Measurements from ENCODE around the gene FLRT2.

The FLRT2 gene, protein sequence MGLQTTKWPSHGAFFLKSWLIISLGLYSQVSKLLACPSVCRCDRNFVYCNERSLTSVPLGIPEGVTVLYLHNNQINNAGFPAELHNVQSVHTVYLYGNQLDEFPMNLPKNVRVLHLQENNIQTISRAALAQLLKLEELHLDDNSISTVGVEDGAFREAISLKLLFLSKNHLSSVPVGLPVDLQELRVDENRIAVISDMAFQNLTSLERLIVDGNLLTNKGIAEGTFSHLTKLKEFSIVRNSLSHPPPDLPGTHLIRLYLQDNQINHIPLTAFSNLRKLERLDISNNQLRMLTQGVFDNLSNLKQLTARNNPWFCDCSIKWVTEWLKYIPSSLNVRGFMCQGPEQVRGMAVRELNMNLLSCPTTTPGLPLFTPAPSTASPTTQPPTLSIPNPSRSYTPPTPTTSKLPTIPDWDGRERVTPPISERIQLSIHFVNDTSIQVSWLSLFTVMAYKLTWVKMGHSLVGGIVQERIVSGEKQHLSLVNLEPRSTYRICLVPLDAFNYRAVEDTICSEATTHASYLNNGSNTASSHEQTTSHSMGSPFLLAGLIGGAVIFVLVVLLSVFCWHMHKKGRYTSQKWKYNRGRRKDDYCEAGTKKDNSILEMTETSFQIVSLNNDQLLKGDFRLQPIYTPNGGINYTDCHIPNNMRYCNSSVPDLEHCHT

GRCh38 chr14:85529803-85530574, at the start of gene FLRT2:
Gene FLRT2 (plus strand): TSS chr14:85530144. CDS start chr14:85621515, 91,371 bp downstream.
- peak within 1 kb of the TSS; percentile 92 for H3K9ac ChIP-seq (ENCODE audit: low read length)
- no peaks in the 10 kb centered on the region for H3K27me3 ChIP-seq (replicated peaks; ENCODE audit: control insufficient read depth, insufficient read depth, low read length)
- H3K4me1 ChIP-seq (ENCODE audit: control insufficient read depth, insufficient read depth, low read length), result peaks cover 46% of the 10 kb centered on the region
- DNase-seq (ENCODE audit: low read depth), result peak; percentile 89
- H3K9me3 ChIP-seq (ENCODE audit: control insufficient read depth, low read length), result no peaks in the 10 kb centered on the region
- peak within 1 kb of the TSS; percentile 91 for H3K4me3 ChIP-seq (ENCODE audit: low read length)
- no peaks in the 10 kb centered on the region for H3K36me3 ChIP-seq (ENCODE audit: control insufficient read depth, insufficient read depth, low read length, severe bottlenecking)

- H3K9ac ChIP-seq (ENCODE audit: low read length), result no peak overlapping the region
- H3K27me3 ChIP-seq (replicated peaks; ENCODE audit: control insufficient read depth, insufficient read depth, low read length), result no peaks in the 10 kb centered on the region
- no peaks in the 10 kb centered on the region for H3K9me3 ChIP-seq (ENCODE audit: control insufficient read depth, low read length)
- no peak overlapping the region for H3K4me3 ChIP-seq (ENCODE audit: low read length)
- peaks cover 11% of the 10 kb centered on the region for H3K4me1 ChIP-seq (ENCODE audit: control insufficient read depth, insufficient read depth, low read length)
- H3K36me3 ChIP-seq (ENCODE audit: control insufficient read depth, insufficient read depth, low read length, severe bottlenecking), result no peaks in the 10 kb centered on the region
- no peak for DNase-seq (ENCODE audit: low read depth)
Observed at GRCh38 chr14:85481471-85481870, 48.5 kb upstream of the FLRT2 start.

GRCh38 chr14:85482552-85482951, 47.4 kb upstream of the FLRT2 start:
- Histone ChIP-seq H3K27me3 (replicated peaks; ENCODE audit: control insufficient read depth, insufficient read depth, low read length) (no peaks in the 10 kb centered on the region), H3K4me1 (ENCODE audit: control insufficient read depth, insufficient read depth, low read length) (peaks cover 19% of the 10 kb centered on the region), H3K9ac (ENCODE audit: low read length) (no peak overlapping the region), H3K9me3 (ENCODE audit: control insufficient read depth, low read length) (no peaks in the 10 kb centered on the region), H3K4me3 (ENCODE audit: low read length) (no peak overlapping the region), H3K36me3 (ENCODE audit: control insufficient read depth, insufficient read depth, low read length, severe bottlenecking) (no peaks in the 10 kb centered on the region)
- no peak for DNase-seq (ENCODE audit: low read depth)

GRCh38 chr14:85483037-85483436, 46.9 kb upstream of the FLRT2 start:
- H3K9ac ChIP-seq (ENCODE audit: low read length), result peak overlapping the region; percentile 21
- no peaks in the 10 kb centered on the region for H3K36me3 ChIP-seq (ENCODE audit: control insufficient read depth, insufficient read depth, low read length, severe bottlenecking)
- no peak for DNase-seq (ENCODE audit: low read depth)

DNA sequence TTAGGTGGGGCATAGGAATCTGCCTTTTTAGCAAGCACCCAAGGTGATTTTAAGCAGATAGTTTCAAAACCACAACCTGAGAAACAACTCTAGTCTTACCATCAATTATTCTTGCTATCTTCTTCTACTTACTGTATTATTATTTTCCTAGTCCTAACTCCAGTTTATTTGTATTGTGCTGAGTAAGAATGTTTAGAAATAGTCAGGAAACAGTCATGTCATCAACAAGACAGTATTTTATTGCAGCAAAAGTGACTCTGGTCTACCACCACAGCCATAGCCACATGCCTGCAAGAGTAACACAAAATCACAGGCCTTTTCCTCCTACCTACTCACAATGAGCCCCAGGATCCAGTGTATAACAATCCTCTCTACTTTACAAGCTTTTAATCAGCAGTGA, 46.3 kb upstream of the FLRT2 start:
- H3K9me3 ChIP-seq (ENCODE audit: control insufficient read depth, low read length), result no peaks in the 10 kb centered on the region
- H3K4me1 ChIP-seq (ENCODE audit: control insufficient read depth, insufficient read depth, low read length), result peaks cover 19% of the 10 kb centered on the region
- H3K36me3 ChIP-seq (ENCODE audit: control insufficient read depth, insufficient read depth, low read length, severe bottlenecking), result no peaks in the 10 kb centered on the region
- DNase-seq (ENCODE audit: low read depth), result no peak
- H3K27me3 ChIP-seq (replicated peaks; ENCODE audit: control insufficient read depth, insufficient read depth, low read length), result no peaks in the 10 kb centered on the region
- peak overlapping the region; percentile 21 for H3K9ac ChIP-seq (ENCODE audit: low read length)
- no peak overlapping the region for H3K4me3 ChIP-seq (ENCODE audit: low read length)

More at GRCh38 chr14:85483037-85483436, 46.9 kb upstream of the FLRT2 start:
- Histone ChIP-seq H3K9me3 (ENCODE audit: control insufficient read depth, low read length) (no peaks in the 10 kb centered on the region), H3K4me3 (ENCODE audit: low read length) (peak overlapping the region; percentile 3), H3K27me3 (replicated peaks; ENCODE audit: control insufficient read depth, insufficient read depth, low read length) (no peaks in the 10 kb centered on the region), H3K4me1 (ENCODE audit: control insufficient read depth, insufficient read depth, low read length) (peaks cover 19% of the 10 kb centered on the region)

DNA sequence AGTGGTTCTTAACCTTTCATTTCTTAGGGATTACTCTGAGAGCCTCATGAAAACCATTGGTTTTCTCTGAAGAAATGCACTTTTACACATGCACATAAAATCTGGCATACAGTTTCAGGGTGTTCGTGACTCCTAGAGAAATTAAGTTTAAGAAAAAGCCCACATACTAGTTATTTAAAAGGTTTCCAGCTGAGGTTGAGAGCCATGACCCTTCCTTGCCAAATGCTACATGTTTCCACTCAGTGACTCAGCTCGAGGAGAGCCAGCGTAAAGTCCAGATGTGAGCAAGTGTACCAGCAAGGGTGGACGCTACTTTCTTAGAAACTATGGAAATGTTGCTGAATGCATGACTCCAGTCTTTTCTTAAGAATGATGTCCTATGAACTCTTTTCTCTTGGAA, 42.7 kb upstream of the FLRT2 start:
- no peaks in the 10 kb centered on the region for H3K36me3 ChIP-seq (ENCODE audit: control insufficient read depth, insufficient read depth, low read length, severe bottlenecking)
- peaks cover 19% of the 10 kb centered on the region for H3K4me1 ChIP-seq (ENCODE audit: control insufficient read depth, insufficient read depth, low read length)
- no peak overlapping the region for H3K9ac ChIP-seq (ENCODE audit: low read length)
- no peaks in the 10 kb centered on the region for H3K27me3 ChIP-seq (replicated peaks; ENCODE audit: control insufficient read depth, insufficient read depth, low read length)
- H3K4me3 ChIP-seq (ENCODE audit: low read length), result peak overlapping the region; percentile 24
- no peaks in the 10 kb centered on the region for H3K9me3 ChIP-seq (ENCODE audit: control insufficient read depth, low read length)
- DNase-seq (ENCODE audit: low read depth), result peak; percentile 68

DNA sequence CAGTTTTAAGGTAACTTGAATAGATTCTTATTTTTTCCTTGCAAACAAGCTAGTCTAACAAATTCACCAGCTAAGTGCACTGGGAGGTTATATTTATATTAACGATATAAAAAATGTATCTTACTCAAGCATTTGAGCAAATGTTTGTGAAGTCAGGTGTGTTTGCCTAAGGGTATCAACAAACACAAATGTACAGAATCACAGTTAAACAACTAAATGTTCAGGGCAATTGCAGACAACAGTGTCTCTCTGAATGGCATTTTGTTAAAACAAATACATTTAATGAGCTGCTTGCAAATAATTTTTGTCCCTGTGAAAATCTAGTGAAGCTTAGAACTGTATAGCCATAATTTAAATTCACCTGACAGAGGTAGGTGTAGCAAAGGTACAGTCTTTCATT, 28.2 kb upstream of the FLRT2 start:
- no peak overlapping the region for H3K9ac ChIP-seq (ENCODE audit: low read length)
- DNase-seq (ENCODE audit: low read depth), result no peak
- H3K4me3 ChIP-seq (ENCODE audit: low read length), result no peak overlapping the region
- no peaks in the 10 kb centered on the region for H3K36me3 ChIP-seq (ENCODE audit: control insufficient read depth, insufficient read depth, low read length, severe bottlenecking)
- no peaks in the 10 kb centered on the region for H3K27me3 ChIP-seq (replicated peaks; ENCODE audit: control insufficient read depth, insufficient read depth, low read length)
- no peaks in the 10 kb centered on the region for H3K4me1 ChIP-seq (ENCODE audit: control insufficient read depth, insufficient read depth, low read length)
- H3K9me3 ChIP-seq (ENCODE audit: control insufficient read depth, low read length), result no peaks in the 10 kb centered on the region

DNA sequence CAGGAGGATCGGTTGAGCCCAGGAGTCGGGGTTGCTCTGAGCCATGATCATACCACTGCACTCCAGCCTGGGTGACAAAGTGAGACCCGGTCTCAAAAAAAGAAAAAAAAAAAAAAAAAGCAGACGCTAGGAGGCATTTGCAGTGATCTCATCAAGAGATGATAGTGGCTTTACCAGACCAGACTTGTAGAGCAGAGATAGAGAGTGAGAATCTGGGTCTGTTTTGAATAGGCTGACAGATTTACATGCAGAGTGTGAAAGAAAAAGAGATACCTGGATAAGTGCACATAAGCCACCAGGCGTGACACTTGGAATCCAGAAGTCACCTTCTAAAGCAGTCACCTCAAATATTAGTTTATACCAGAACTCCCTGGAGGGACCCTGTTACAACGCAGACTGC, 21.1 kb upstream of the FLRT2 start:
- Histone ChIP-seq H3K27me3 (replicated peaks; ENCODE audit: control insufficient read depth, insufficient read depth, low read length) (no peaks in the 10 kb centered on the region), H3K4me1 (ENCODE audit: control insufficient read depth, insufficient read depth, low read length) (peaks cover 3% of the 10 kb centered on the region), H3K4me3 (ENCODE audit: low read length) (no peak overlapping the region), H3K9ac (ENCODE audit: low read length) (no peak overlapping the region), H3K36me3 (ENCODE audit: control insufficient read depth, insufficient read depth, low read length, severe bottlenecking) (no peaks in the 10 kb centered on the region), H3K9me3 (ENCODE audit: control insufficient read depth, low read length) (no peaks in the 10 kb centered on the region)
- DNase-seq (ENCODE audit: low read depth), result no peak

DNA sequence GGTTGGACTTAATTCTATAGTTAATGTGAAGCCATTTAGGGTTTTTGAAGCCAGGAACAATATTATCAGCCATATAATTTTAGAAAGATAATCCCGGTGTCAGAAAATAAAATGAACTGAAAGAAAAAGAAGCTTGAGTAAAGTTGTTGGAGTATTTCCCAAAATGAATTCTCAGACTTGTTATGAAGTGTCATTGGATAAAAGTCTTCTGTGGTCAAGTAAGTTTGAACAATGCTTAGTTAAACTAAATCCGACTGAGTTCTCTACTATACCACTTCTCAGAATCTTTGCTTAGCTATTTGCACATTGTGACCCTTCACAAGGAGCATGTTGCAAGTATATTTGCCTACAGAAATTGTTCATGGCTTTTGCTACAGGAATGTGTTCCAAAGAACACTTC, 17.5 kb upstream of the FLRT2 start:
- Histone ChIP-seq H3K36me3 (ENCODE audit: control insufficient read depth, insufficient read depth, low read length, severe bottlenecking) (no peaks in the 10 kb centered on the region), H3K27me3 (replicated peaks; ENCODE audit: control insufficient read depth, insufficient read depth, low read length) (no peaks in the 10 kb centered on the region), H3K4me3 (ENCODE audit: low read length) (no peak overlapping the region), H3K4me1 (ENCODE audit: control insufficient read depth, insufficient read depth, low read length) (peaks cover 3% of the 10 kb centered on the region), H3K9me3 (ENCODE audit: control insufficient read depth, low read length) (no peaks in the 10 kb centered on the region), H3K9ac (ENCODE audit: low read length) (no peak overlapping the region)
- no peak for DNase-seq (ENCODE audit: low read depth)

DNA sequence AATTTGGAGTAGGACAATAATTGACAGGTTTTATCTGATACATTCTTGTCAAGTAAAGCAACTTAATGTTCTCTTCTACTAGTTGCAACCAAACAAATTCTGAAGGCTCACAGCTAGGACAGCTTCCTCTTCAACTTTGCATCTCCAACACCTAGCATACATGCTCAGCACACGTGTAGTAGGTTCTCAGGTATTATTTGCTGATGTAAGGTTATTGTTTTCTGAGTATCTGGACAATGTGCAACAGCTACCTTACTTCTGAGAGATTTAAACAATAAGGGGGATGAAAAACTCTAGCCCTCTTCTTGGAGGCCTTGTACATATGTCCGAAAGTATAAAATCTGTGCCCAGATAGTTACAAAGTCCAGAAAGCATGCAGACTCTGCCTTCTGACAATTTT, 15.5 kb upstream of the FLRT2 start:
- H3K36me3 ChIP-seq (ENCODE audit: control insufficient read depth, insufficient read depth, low read length, severe bottlenecking), result no peaks in the 10 kb centered on the region
- DNase-seq (ENCODE audit: low read depth), result no peak
- H3K27me3 ChIP-seq (replicated peaks; ENCODE audit: control insufficient read depth, insufficient read depth, low read length), result no peaks in the 10 kb centered on the region
- H3K4me1 ChIP-seq (ENCODE audit: control insufficient read depth, insufficient read depth, low read length), result peaks cover 3% of the 10 kb centered on the region
- H3K4me3 ChIP-seq (ENCODE audit: low read length), result no peak overlapping the region
- no peaks in the 10 kb centered on the region for H3K9me3 ChIP-seq (ENCODE audit: control insufficient read depth, low read length)
- H3K9ac ChIP-seq (ENCODE audit: low read length), result no peak overlapping the region

All from adipocyte (in vitro differentiated cells).